Naive B cell (primary cell): ENCODE measurements around the gene UCKL1. TPM values are rescaled to one million over a fixed set of nuclear protein-coding genes. Genes with fewer than 3 reads are reported as not detected.
"Not testable (repeated sequence)": the region's sequence is repeated elsewhere in the genome, so short reads cannot be mapped to it uniquely, and the experiment has no call there.

Experiments used
- ATAC-seq, 2 donors: fragments of 150-1000 bp; cut with Tn5 transposase; 2 replicates each; pipeline ENCODE4 v1.10.0; 2021; ENCODE audit warnings: low read depth in 2 of 2, mild to moderate bottlenecking in 2 of 2, moderate library complexity in 2 of 2
- DNase-seq: peaks from one replicate; pipeline ENCODE4 v3.0.0; 2022
- H3K27ac Mint-ChIP-seq, 6 donors: one replicate each; pipeline ENCODE4 v1.8.0; 2020 to 2022; ENCODE audit warnings: mild to moderate bottlenecking in 6 of 6, mixed read lengths in 6 of 6, moderate library complexity in 5 of 6, inconsistent platforms in 2 of 6
- H3K27me3 Mint-ChIP-seq, 3 donors: one replicate each; pipeline ENCODE4 v1.8.0; 2021 to 2022; ENCODE audit warnings: mixed read lengths in 3 of 3, mild to moderate bottlenecking in 1 of 3
- H3K36me3 Mint-ChIP-seq, 2 donors: one replicate each; pipeline ENCODE4 v1.8.0; 2020 to 2022; ENCODE audit warnings: mixed read lengths in 2 of 2, inconsistent platforms in 1 of 2, mild to moderate bottlenecking in 1 of 2
- H3K4me1 Mint-ChIP-seq, 3 donors: one replicate each; pipeline ENCODE4 v1.8.0; 2020 to 2022; ENCODE audit warnings: mixed read lengths in 3 of 3, inconsistent platforms in 1 of 3, mild to moderate bottlenecking in 1 of 3, moderate library complexity in 1 of 3
- H3K4me3 Mint-ChIP-seq, 8 donors: one replicate each; pipeline ENCODE4 v1.8.0; 2020 to 2022; ENCODE audit warnings: mild to moderate bottlenecking in 8 of 8, mixed read lengths in 8 of 8, moderate library complexity in 8 of 8, inconsistent platforms in 2 of 8
- H3K9me3 Mint-ChIP-seq, 7 donors: one replicate each; pipeline ENCODE4 v1.8.0; 2020 to 2022; ENCODE audit warnings: mixed read lengths in 7 of 7, mild to moderate bottlenecking in 5 of 7, inconsistent platforms in 2 of 7, moderate library complexity in 1 of 7
- polyA plus RNA-seq, 6 donors: library from polyadenylated mRNA; unstranded; fragments of 300-500 nt; fragmentation: Illumina TruSeq; gene quantifications; one replicate each; pipeline ENCODE4 v1.2.3, GENCODE V29; 2021; ENCODE audit warnings: low read depth in 6 of 6

UCKL1 gene
- polyA plus RNA-seq, 6 donors from 2014 or later, result 11.3 to 62.0 (median 31.7) TPM

DNA sequence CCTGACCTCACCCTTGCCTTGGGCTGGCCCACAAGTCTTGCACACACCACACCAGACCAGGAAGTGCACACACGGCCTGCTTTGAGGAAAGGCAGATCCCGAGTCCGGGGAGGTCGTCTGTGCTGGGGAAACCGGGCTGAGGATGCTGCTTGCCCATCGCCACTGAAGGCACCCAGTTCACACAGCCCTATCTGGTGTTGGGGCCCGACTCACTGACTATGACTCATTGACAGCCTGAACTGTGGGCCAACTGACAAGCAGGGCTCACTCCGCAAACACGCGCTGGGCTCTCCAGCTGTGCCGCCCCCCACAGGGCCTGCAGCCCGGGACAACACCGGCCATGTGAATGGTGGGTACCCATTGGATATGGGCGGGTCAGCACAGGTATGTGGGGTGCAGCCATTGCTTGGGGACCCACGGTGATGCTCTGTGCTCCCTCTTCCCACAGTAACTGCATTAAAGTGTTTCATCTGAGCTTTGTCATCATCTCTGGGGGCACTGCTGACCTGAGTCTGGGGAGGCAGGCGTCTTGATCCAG is 21.6 kb upstream of the UCKL1 start:
- no peak for ATAC-seq
- Mint-ChIP-seq H3K4me3 (peak overlapping the region; percentile 80 to 93 (median 88)), H3K9me3 (no peaks in the 10 kb centered on the region), H3K36me3 (peaks cover 0 to 26% of the 10 kb centered on the region in 2 donors), H3K27me3 (no peaks in the 10 kb centered on the region), H3K27ac (peak overlapping the region in 4 of 6 donors; percentile 4 to 73 (median 46)), H3K4me1 (peaks cover 52 to 65% (median 54%) of the 10 kb centered on the region in 3 donors)
- no peak for DNase-seq

DNA sequence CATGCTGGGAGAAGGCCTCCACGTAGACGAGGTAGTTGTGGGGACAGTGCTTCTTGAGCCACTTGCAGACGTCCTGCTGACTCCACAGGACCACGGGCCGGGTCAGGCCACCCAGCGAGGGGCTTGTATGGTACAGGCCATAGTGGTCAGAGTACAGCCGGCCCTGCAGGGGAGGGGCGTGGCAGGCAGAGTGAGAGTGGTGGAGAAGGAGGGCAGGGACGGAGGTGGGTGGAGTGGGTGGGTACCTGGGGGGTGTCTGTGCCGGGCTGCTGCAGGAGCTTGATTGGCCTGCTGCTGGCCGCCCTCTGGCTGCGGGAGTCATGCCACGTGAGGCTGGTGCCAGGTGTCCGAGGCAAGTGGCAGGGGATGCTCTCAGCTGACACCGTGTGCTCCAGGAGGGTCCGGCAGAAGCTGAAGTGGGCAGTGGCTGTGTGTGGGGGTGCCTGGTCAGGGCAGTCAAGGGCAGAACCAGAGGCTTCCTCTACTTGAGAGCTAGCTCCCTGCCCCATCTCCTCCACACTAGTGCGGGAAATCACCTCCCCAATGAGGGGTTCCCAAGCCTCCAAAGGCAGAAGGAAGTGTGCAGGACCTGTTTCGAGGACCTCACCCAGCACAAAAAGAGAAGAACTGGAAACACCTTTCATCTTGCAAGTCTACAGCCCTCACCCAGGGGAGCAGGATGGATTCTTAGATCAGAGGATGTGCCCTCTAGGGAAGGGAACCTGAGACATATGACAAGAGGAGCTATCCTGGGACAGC is 20.9 kb upstream of the UCKL1 start:
- Mint-ChIP-seq H3K9me3 (no peaks in the 10 kb centered on the region), H3K27ac (peak overlapping the region in 3 of 6 donors; percentile 12 to 65 (median 41)), H3K36me3 (peaks cover 0 to 19% of the 10 kb centered on the region in 2 donors), H3K4me1 (peaks cover 47 to 58% (median 50%) of the 10 kb centered on the region in 3 donors), H3K27me3 (no peaks in the 10 kb centered on the region), H3K4me3 (peak overlapping the region in 5 of 8 donors; percentile 53 to 93 (median 89))
- ATAC-seq (no peak), DNase-seq (no peak)

- H3K4me1 Mint-ChIP-seq, result peaks cover 42 to 53% (median 46%) of the 10 kb centered on the region in 3 donors
- not testable (repeated sequence) for H3K27me3 Mint-ChIP-seq
These were observed 20.3 kb upstream of the UCKL1 start for GRCh38 chr20:63976511-63976910.

DNA sequence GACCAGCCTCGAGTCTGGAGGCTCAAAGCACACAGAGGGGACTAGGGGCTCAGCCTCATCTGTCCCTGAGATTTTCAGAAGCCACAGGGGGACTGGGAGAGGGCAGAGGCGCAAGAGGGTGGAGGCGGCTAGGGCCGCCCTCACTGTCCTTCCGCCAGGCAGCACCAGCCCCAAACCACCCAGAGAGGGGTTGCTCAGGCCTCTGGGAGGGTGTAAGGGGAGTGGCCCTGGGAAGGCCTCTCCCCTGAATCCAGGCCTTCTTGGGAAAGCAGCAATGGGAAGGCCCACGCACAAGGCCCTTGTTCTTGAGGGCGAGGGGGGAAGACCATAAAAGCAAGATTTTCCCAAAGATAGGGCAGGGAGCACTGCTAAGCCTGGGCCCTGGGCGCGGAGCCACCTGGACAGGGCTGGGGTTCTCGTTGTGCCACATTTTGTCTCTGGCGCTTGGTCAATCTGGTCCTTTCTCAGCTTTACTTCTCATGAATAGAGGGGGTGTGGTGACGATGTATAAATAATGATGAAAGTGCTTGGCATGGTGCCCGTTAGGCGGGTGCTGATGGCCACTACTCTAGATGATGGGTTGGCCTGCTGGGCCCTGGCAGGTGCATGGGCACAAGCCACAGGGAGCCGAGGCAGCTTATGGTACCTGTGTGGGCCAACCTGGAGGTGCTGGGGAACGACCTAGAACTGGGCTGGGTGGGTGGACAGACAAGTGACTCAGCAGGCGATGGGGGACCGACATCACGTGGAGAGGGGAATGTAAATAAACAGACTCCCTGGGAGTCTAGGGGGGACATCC is 18.4 kb upstream of the UCKL1 start:
- peak overlapping the region in 2 of 6 donors; percentile 62 to 92 for H3K27ac Mint-ChIP-seq
- DNase-seq (no peak), ATAC-seq (no peak)
- peaks cover 0 to 18% of the 10 kb centered on the region in 2 donors for H3K36me3 Mint-ChIP-seq
- H3K9me3 Mint-ChIP-seq, result no peaks in the 10 kb centered on the region
- H3K4me1 Mint-ChIP-seq, result peaks cover 35 to 39% (median 35%) of the 10 kb centered on the region in 3 donors
- no peaks in the 10 kb centered on the region for H3K27me3 Mint-ChIP-seq
- H3K4me3 Mint-ChIP-seq, result peak overlapping the region in 2 of 8 donors; percentile 40 to 55

More at GRCh38 chr20:63976511-63976910, 20.3 kb upstream of the UCKL1 start:
- H3K4me3 Mint-ChIP-seq, result peak overlapping the region in 4 of 8 donors; percentile 4 to 87 (median 53)
- ATAC-seq, H3K9me3 Mint-ChIP-seq, DNase-seq: not testable (repeated sequence)
- H3K27ac Mint-ChIP-seq, result peak overlapping the region in 2 of 6 donors; percentile 17 to 41
- peaks cover 0 to 18% of the 10 kb centered on the region in 2 donors for H3K36me3 Mint-ChIP-seq

DNA sequence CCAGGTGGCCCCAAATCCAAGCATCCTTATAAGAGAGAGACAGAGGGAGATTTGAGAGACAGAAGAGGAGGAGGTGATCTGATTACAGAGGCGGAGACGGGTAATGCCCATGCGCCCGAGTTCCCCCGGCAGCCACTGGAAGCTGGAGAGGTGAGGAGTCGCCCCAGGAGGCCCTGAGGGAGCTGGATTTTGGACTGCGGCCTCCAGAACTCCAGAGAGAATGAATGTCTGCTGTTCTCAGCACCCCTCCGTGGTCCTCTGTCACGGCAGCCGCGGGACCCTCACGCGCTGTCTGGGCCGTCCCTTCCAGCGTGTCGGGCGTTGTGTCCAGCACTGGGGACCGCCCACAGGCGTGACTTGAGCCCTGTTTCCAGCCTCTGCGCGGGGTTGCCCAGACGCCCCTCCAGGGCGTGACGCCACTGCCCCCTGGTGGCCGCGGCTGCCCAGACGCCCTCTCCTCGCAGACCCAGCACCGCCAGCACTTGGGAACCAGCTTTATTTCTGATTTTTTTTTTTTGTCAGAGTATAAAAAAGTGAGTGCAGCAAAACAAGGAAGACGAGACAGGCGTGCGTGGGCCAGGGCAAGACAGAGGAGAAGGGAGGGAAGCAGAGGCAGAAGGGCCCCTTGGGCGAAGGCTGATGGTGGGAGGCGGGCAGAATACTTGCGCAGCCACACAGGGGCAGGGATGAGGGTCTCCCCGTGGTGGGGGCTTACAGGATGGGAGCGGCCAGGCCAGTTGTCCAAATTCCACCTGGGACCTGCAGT is 17.6 kb upstream of the UCKL1 start:
- H3K4me3 Mint-ChIP-seq, result peak overlapping the region in 3 of 8 donors; percentile 55 to 68 (median 57)
- peak; percentile 72 to 78 for ATAC-seq
- H3K27me3 Mint-ChIP-seq, result no peaks in the 10 kb centered on the region
- DNase-seq, result peak; percentile 74
- H3K9me3 Mint-ChIP-seq, result no peaks in the 10 kb centered on the region
- peak overlapping the region in 4 of 6 donors; percentile 41 to 92 (median 64) for H3K27ac Mint-ChIP-seq
- H3K4me1 Mint-ChIP-seq, result peaks cover 37 to 41% (median 37%) of the 10 kb centered on the region in 3 donors
- peaks cover 0 to 18% of the 10 kb centered on the region in 2 donors for H3K36me3 Mint-ChIP-seq

GRCh38 chr20:63973160-63973479 is 16.9 kb upstream of the UCKL1 start:
- Mint-ChIP-seq H3K4me3 (peak overlapping the region in 1 of 8 donors; percentile 55), H3K9me3 (no peaks in the 10 kb centered on the region), H3K4me1 (peaks cover 37 to 40% (median 39%) of the 10 kb centered on the region in 3 donors), H3K27ac (no peak overlapping the region), H3K27me3 (no peaks in the 10 kb centered on the region), H3K36me3 (peaks cover 0 to 18% of the 10 kb centered on the region in 2 donors)
- ATAC-seq (no peak), DNase-seq (no peak)

DNA sequence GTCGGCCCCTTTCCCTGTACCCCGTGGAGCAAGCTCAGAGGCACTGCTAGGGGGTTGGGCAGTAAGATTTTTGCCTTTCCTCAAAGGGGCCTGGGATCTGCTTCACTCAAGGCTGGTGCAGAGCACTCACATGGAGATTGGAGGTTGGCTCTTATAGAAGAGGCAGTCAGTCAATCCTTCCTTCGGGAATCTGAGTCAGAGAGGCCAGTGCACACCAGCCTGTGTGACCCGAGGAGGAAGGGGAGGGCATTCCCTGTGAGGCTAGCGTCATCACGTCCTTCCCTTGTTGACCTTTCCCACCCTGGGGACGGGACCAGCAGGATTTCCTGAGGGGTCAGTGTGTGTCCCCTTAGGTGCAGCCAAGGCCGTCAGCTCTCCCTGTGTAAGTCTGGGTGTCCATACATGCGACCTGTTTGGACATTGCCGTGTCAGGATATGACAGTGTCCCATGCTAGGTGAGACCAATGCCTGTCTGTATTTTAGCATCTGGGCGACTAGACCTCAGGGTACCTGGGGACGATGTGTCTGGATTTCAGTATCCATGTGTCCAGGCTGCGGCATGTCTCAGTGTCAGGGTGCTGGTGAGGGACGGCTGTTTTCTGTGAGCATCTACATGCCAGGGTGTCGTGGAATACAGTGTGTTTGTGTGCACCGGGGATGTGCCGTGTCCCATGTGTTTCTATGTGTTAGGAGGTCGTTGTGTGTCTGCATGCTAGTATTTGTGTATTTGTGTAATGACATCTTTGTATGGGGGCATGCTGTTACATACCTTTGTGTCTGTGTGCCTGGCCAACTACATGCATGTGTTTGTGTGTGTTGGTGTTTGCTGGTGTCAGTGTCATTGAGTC is 16.3 kb upstream of the UCKL1 start:
- peak overlapping the region in 4 of 8 donors; percentile 2 to 69 (median 44) for H3K4me3 Mint-ChIP-seq

GRCh38 chr20:63971960-63972311 is 15.7 kb upstream of the UCKL1 start:
- H3K27me3 Mint-ChIP-seq, H3K9me3 Mint-ChIP-seq, H3K27ac Mint-ChIP-seq, ATAC-seq, DNase-seq: not testable (repeated sequence)
- H3K36me3 Mint-ChIP-seq, result peaks cover 0 to 18% of the 10 kb centered on the region in 2 donors
- peaks cover 32 to 35% (median 34%) of the 10 kb centered on the region in 3 donors for H3K4me1 Mint-ChIP-seq
- H3K4me3 Mint-ChIP-seq, result peak overlapping the region in 5 of 8 donors; percentile 34 to 87 (median 77)

More for the DNA sequence above, 16.3 kb upstream of the UCKL1 start:
- DNase-seq (no peak), ATAC-seq (no peak)
- Mint-ChIP-seq H3K36me3 (peaks cover 0 to 18% of the 10 kb centered on the region in 2 donors), H3K27ac (no peak overlapping the region), H3K27me3 (no peaks in the 10 kb centered on the region), H3K9me3 (no peaks in the 10 kb centered on the region), H3K4me1 (peaks cover 34 to 36% (median 35%) of the 10 kb centered on the region in 3 donors)

DNA sequence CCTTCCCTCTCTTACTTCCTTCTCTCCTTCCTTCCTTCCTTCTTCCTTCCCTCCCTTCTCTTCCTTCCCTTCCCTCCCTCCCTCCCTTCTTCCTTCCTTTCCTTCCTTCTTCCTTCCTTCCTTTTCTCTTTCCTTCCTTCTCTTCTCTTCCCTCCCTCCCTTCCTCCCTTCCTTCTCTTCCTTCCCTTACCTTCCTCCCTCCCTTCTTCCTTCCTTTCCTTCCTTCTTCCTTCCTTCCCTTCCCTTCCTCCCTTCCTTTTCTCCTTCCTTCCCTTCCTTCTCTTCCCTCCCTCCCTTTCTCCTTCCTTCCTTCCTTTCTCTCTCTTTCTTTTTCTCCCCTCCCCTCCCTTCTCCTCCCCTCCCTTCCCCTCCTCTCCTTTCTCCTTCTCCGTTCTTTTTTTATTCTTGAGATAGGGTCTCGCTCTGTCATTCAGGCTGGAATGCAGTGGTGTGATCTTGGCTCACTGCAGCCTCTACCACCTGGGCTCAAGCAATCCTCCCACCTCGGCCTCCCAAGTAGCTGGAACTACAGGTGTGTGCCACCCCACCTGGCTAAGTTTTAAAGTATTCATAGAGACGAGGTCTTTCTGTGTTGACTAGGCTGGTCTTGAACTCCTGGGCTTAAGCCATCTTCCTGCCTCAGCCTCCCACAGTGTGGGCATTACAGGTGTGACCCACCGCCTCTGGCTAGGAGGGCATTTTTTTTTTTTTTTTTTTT is 14.7 kb upstream of the UCKL1 start:
- Mint-ChIP-seq H3K36me3 (peaks cover 0 to 9% of the 10 kb centered on the region in 2 donors), H3K4me3 (peak overlapping the region; percentile 70 to 89 (median 82)), H3K9me3 (peaks cover 0 to 5% (median 0%) of the 10 kb centered on the region in 7 donors), H3K27ac (peak overlapping the region in 1 of 6 donors; percentile 12), H3K4me1 (peaks cover 23 to 31% (median 25%) of the 10 kb centered on the region in 3 donors), H3K27me3 (no peaks in the 10 kb centered on the region)
- ATAC-seq, result no peak
- no peak for DNase-seq

DNA sequence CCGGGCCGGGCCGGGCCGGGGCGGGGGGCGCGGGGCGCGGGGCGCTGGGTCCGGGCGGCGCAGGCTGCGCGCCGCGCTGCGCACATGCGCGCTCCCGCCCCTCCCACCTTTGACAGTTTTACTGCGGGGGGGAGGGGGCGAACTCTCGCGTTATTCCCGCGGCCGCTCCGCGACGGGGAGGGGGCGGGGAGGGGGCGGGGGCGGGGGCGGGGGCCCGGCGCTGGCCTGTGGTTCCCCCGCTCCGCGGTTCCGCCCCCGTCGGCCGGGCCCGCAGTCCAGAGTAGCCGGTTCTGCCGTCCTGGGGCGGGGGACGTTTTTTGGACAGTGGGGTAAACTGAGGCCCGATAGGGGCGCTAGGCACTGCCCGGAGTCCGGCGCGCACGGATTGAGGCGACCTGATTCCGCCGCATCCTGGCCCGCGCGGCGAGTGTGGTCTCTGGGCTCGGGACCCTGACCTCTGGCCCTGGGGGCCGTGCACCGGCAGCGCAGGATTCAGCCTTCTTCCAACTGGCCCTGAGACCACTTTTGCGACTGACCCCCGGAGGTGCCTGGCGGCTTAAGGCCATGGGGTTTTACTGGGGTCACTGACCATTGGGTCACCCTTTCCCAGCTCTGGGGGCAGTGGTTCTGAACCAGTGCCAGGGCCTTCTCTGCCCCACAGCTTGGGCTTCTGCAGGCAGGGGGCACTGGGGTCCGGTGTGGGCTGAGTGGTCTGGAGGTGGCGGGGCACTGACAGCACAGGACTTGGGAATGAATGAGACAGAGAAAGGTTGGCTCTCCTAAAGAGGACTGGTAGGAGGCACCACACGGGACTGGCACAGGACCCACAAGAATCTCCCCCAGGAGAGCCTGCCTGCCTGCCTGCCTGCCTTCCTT is 13.9 kb upstream of the UCKL1 start, which contains the start of gene ZNF512B:
TSS of gene ZNF512B (minus strand) at position 93 of the 876 bp plus-strand sequence. CDS start 1,980 bp downstream, outside the sequence.
- ATAC-seq (peak; percentile 46), DNase-seq (peak; percentile 32)
- H3K4me1 Mint-ChIP-seq, result peaks cover 21 to 31% (median 24%) of the 10 kb centered on the region in 3 donors
- H3K9me3 Mint-ChIP-seq, result peaks cover 0 to 5% (median 0%) of the 10 kb centered on the region in 7 donors
- no peaks in the 10 kb centered on the region for H3K27me3 Mint-ChIP-seq
- peaks cover 0 to 7% of the 10 kb centered on the region in 2 donors for H3K36me3 Mint-ChIP-seq
- H3K4me3 Mint-ChIP-seq, result peak within 1 kb of the TSS; percentile 76 to 91 (median 86)
- peak within 1 kb of the TSS in 4 of 6 donors; percentile 36 to 74 (median 60) for H3K27ac Mint-ChIP-seq
